H9 (cell line): ENCODE results near the gene MLST8. TPM values are rescaled to one million over a fixed set of nuclear protein-coding genes. Genes with fewer than 3 reads are reported as not detected.

ENCODE experiments used
- DNase-seq: peaks from one replicate; pipeline ENCODE4 v3.0.0-alpha.2; 2017
- H2AFZ ChIP-seq: one replicate; pipeline ENCODE4 v1.6.1; 2013; ENCODE audit warnings: mild to moderate bottlenecking, low read length, control low read depth, moderate library complexity
- H2AK5ac ChIP-seq: 2 replicates; pipeline ENCODE4 v1.6.1; 2013; ENCODE audit warnings: low read length, control low read depth, mixed read lengths; ENCODE audit not compliant: insufficient read length
- H2BK120ac ChIP-seq: one replicate; pipeline ENCODE4 v1.6.1; 2013; ENCODE audit warnings: low read depth, mild to moderate bottlenecking, low read length, control low read depth, inconsistent platforms; ENCODE audit not compliant: poor library complexity, severe bottlenecking
- H2BK12ac ChIP-seq: 2 replicates; pipeline ENCODE4 v1.6.1; 2013; ENCODE audit warnings: low read length, control low read depth, mixed read lengths, low read depth; ENCODE audit not compliant: insufficient read length
- H2BK15ac ChIP-seq: 2 replicates; pipeline ENCODE4 v1.6.1; 2013; ENCODE audit warnings: low read depth, low read length, control low read depth
- H2BK20ac ChIP-seq: one replicate; pipeline ENCODE4 v1.6.1; 2013; ENCODE audit warnings: low read depth, mild to moderate bottlenecking, low read length, control low read depth, inconsistent platforms; ENCODE audit not compliant: poor library complexity, severe bottlenecking
- H2BK5ac ChIP-seq: 2 replicates; pipeline ENCODE4 v1.6.1; 2013; ENCODE audit warnings: low read length, control low read depth, mixed read lengths; ENCODE audit not compliant: insufficient read length
- H3K14ac ChIP-seq: 2 replicates; pipeline ENCODE4 v1.6.1; 2013; ENCODE audit warnings: low read length, control low read depth; ENCODE audit not compliant: insufficient read depth
- H3K18ac ChIP-seq: 2 replicates; pipeline ENCODE4 v1.6.1; 2013; ENCODE audit warnings: low read depth, mild to moderate bottlenecking, mixed read lengths, low read length, control low read depth; ENCODE audit not compliant: insufficient read length
- H3K23ac ChIP-seq: 2 replicates; pipeline ENCODE4 v1.6.1; 2013; ENCODE audit warnings: low read length, control low read depth, mixed read lengths, low read depth; ENCODE audit not compliant: insufficient read length
- H3K23me2 ChIP-seq: 2 replicates; pipeline ENCODE4 v1.6.1; 2013; ENCODE audit warnings: low read depth, mild to moderate bottlenecking, mixed read lengths, low read length, control low read depth; ENCODE audit not compliant: insufficient read length, poor library complexity, severe bottlenecking
- H3K27ac ChIP-seq: 2 replicates; pipeline ENCODE4 v1.5.1; 2013; ENCODE audit warnings: low read length, control low read depth, mixed read lengths, low read depth; ENCODE audit not compliant: insufficient read length
- H3K27me3 ChIP-seq: 2 replicates; pipeline ENCODE4 v1.6.1; 2013; ENCODE audit warnings: low read length, control low read depth, inconsistent platforms; ENCODE audit not compliant: insufficient read depth
- H3K4ac ChIP-seq: 2 replicates; pipeline ENCODE4 v1.6.1; 2013; ENCODE audit warnings: low read depth, mild to moderate bottlenecking, control low read depth, inconsistent platforms, low read length, moderate library complexity
- H3K4me1 ChIP-seq: 2 replicates; pipeline ENCODE4 v1.6.1; 2013; ENCODE audit warnings: low read length, control low read depth, inconsistent platforms; ENCODE audit not compliant: insufficient read depth
- H3K4me2 ChIP-seq: 2 replicates; pipeline ENCODE4 v1.6.1; 2013; ENCODE audit warnings: low read length, control low read depth, mixed read lengths; ENCODE audit not compliant: insufficient read length, insufficient read depth
- H3K56ac ChIP-seq: 2 replicates; pipeline ENCODE4 v1.6.1; 2013; ENCODE audit warnings: low read depth, mild to moderate bottlenecking, mixed read lengths, low read length, control low read depth; ENCODE audit not compliant: insufficient read length
- H3K79me1 ChIP-seq: 2 replicates; pipeline ENCODE4 v1.6.1; 2013; ENCODE audit warnings: low read depth, mild to moderate bottlenecking, moderate library complexity, low read length, control low read depth, inconsistent platforms; ENCODE audit not compliant: insufficient read depth, poor library complexity, severe bottlenecking
- H3K79me2 ChIP-seq: 2 replicates; pipeline ENCODE4 v1.6.1; 2013; ENCODE audit warnings: low read length, control low read depth, inconsistent platforms; ENCODE audit not compliant: insufficient read depth
- H3K9ac ChIP-seq: 2 replicates; pipeline ENCODE4 v1.6.1; 2013; ENCODE audit warnings: low read length, control low read depth, mixed read lengths; ENCODE audit not compliant: insufficient read length; ENCODE audit errors: extremely low read depth
- H3K9me3 ChIP-seq: one replicate; pipeline ENCODE4 v1.6.1; 2013; ENCODE audit warnings: low read depth, low read length, inconsistent platforms; ENCODE audit not compliant: control insufficient read depth
- H3T11ph ChIP-seq: one replicate; pipeline ENCODE4 v1.6.1; 2013; ENCODE audit warnings: mild to moderate bottlenecking, low read length, control low read depth, inconsistent platforms
- H4K20me1 ChIP-seq: one replicate; pipeline ENCODE4 v1.6.1; 2013; ENCODE audit not compliant: control insufficient read depth, insufficient read length, insufficient read depth
- H4K5ac ChIP-seq: 2 replicates; pipeline ENCODE4 v1.6.1; 2013; ENCODE audit warnings: low read depth, mild to moderate bottlenecking, mixed read lengths, low read length, control low read depth; ENCODE audit not compliant: insufficient read length
- H4K8ac ChIP-seq: replicated peaks from 2 replicates; pipeline ENCODE4 v1.6.1; 2013; ENCODE audit warnings: low read length, control low read depth, mixed read lengths, low read depth; ENCODE audit not compliant: insufficient read length
- H4K91ac ChIP-seq: 2 replicates; pipeline ENCODE4 v1.6.1; 2013; ENCODE audit warnings: low read depth, mild to moderate bottlenecking, moderate library complexity, mixed read lengths, low read length, control low read depth; ENCODE audit not compliant: insufficient read length
- H3K27ac Mint-ChIP-seq, 3 experiments: 2 replicates in 2 of 3; 3 replicates in 1 of 3; pipeline ENCODE4 v1.8.0; 2020 to 2021; ENCODE audit warnings: mixed read lengths in 3 of 3, mild to moderate bottlenecking in 1 of 3, moderate library complexity in 1 of 3
- H3K27me3 Mint-ChIP-seq: 2 replicates; pipeline ENCODE4 v1.8.0; 2021; ENCODE audit warnings: low read depth, mild to moderate bottlenecking, moderate library complexity, mixed read lengths
- H3K36me3 Mint-ChIP-seq, 3 experiments: 2 replicates in 2 of 3; 3 replicates in 1 of 3; pipeline ENCODE4 v1.8.0; 2020 to 2021; ENCODE audit warnings: low read depth in 3 of 3, mixed read lengths in 3 of 3; ENCODE audit not compliant: insufficient read depth in 1 of 3
- H3K4me1 Mint-ChIP-seq, 2 experiments: 2 replicates each; pipeline ENCODE4 v1.8.0; 2020; ENCODE audit warnings: mixed read lengths in 2 of 2
- H3K4me3 Mint-ChIP-seq, 2 experiments: 2 replicates in 1 of 2; 3 replicates in 1 of 2; pipeline ENCODE4 v1.8.0; 2020 to 2021; ENCODE audit warnings: mild to moderate bottlenecking in 2 of 2, mixed read lengths in 2 of 2, moderate library complexity in 1 of 2
- H3K9me3 Mint-ChIP-seq, 2 experiments: 2 replicates in 1 of 2; 3 replicates in 1 of 2; pipeline ENCODE4 v1.8.0; 2020; ENCODE audit warnings: mild to moderate bottlenecking in 2 of 2, mixed read lengths in 2 of 2, moderate library complexity in 1 of 2
- WGBS: extraction: QIAGEN DNeasy Blood & Tissue Kit; methylation state at CpG from one replicate; pipeline ENCODE4 v1.1.7; 2013; ENCODE audit warnings: missing lambda C conversion rate, low lambda C conversion rate, mixed read lengths; ENCODE audit not compliant: insufficient read length; ENCODE audit errors: extremely low coverage; 5-methylcytosine and 5-hydroxymethylcytosine counted together
- total RNA-seq: library from RNA; stranded (reverse); gene quantifications from 2 replicates; pipeline ENCODE4 v1.2.1, GENCODE V29; 2021
- TF ChIP-seq, protein P1 (sequence below): fragments of 200-600 bp; sonication (generic); conservative IDR thresholded peaks from 3 replicates; pipeline ENCODE4 v1.8.0; 2021; ENCODE audit warnings: antibody characterized with exemption, mild to moderate bottlenecking

Gene MLST8
- total RNA-seq, 1 experiment from 2014 or later = 74.5 TPM

DNA sequence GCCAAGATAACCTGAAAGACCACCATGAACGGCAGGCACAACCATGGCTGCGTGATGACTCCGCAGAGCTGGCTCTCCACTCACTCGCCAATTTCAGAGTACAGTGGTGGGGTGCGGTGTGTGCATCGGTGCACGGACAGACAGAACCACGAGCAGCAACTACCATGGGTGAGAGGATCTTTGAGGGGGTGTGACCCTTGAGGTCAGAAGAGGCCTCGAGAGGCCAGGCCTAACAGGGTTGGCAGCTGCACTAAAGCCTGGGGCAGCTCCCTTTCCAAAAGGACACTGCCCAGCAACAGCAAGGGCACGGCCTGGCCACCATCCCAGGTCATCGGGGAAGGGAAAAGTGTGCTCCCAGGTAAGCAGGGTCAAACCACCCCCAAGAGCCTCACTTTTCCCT is 48.0 kb downstream of the MLST8 start:
- H3K18ac ChIP-seq = no peak overlapping the region
- no peaks in the 10 kb centered on the region for H3K27me3 ChIP-seq
- Mint-ChIP-seq H3K4me1 (peaks cover 13 to 20% of the 10 kb centered on the region in 2 experiments), H3K9me3 (no peaks in the 10 kb centered on the region), H3K27ac (peak overlapping the region in 2 of 3 experiments; percentile 62 to 87; a peak in 5 of 7 replicates), H3K27me3 (no peaks in the 10 kb centered on the region), H3K36me3 (peaks cover 45 to 70% (median 61%) of the 10 kb centered on the region in 3 experiments), H3K4me3 (peak overlapping the region in 1 of 2 experiments; percentile 68; a peak in 3 of 5 replicates)
- H3K79me1 ChIP-seq = no peaks in the 10 kb centered on the region
- no peak overlapping the region for H3K4me2 ChIP-seq
- H3K9ac ChIP-seq = no peak overlapping the region
- H3K9me3 ChIP-seq = no peaks in the 10 kb centered on the region
- H3K14ac ChIP-seq = no peak overlapping the region
- TF ChIP-seq, protein P1, sequence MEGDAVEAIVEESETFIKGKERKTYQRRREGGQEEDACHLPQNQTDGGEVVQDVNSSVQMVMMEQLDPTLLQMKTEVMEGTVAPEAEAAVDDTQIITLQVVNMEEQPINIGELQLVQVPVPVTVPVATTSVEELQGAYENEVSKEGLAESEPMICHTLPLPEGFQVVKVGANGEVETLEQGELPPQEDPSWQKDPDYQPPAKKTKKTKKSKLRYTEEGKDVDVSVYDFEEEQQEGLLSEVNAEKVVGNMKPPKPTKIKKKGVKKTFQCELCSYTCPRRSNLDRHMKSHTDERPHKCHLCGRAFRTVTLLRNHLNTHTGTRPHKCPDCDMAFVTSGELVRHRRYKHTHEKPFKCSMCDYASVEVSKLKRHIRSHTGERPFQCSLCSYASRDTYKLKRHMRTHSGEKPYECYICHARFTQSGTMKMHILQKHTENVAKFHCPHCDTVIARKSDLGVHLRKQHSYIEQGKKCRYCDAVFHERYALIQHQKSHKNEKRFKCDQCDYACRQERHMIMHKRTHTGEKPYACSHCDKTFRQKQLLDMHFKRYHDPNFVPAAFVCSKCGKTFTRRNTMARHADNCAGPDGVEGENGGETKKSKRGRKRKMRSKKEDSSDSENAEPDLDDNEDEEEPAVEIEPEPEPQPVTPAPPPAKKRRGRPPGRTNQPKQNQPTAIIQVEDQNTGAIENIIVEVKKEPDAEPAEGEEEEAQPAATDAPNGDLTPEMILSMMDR = no peak
- no peaks in the 10 kb centered on the region; the same call in 1 of the 2 replicates for H3K79me2 ChIP-seq
- no peak overlapping the region for H3K4ac ChIP-seq
- no CpG with 5 or more reads among the region's 11 CpGs for WGBS
- H2BK120ac ChIP-seq = no peak overlapping the region
- H4K8ac ChIP-seq = no peak overlapping the region
- no peak overlapping the region for H2AK5ac ChIP-seq
- no peak overlapping the region for H2BK12ac ChIP-seq
- no peak overlapping the region for H2AFZ ChIP-seq
- DNase-seq = peak; percentile 26
- no peak overlapping the region for H3K27ac ChIP-seq
- H3K23me2 ChIP-seq = peaks cover 4% of the 10 kb centered on the region
- H3K23ac ChIP-seq = no peak overlapping the region
- H3K4me1 ChIP-seq = no peaks in the 10 kb centered on the region
- H4K20me1 ChIP-seq = peaks cover 2% of the 10 kb centered on the region
- H2BK5ac ChIP-seq = no peak overlapping the region
- H4K91ac ChIP-seq = no peak overlapping the region
- no peak overlapping the region for H2BK15ac ChIP-seq
- no peak overlapping the region for H3T11ph ChIP-seq
- H4K5ac ChIP-seq = no peak overlapping the region
- no peak overlapping the region for H3K56ac ChIP-seq
- H2BK20ac ChIP-seq = no peak overlapping the region
